ENCODE data around the gene ANKH.

ANKH gene

GRCh38 chr5:14781106-14781505 lies 90.5 kb downstream of the ANKH start:
- Histone ChIP-seq H3K27ac (ENCODE audit: low read length) (no peak overlapping the region), H3K79me2 (ENCODE audit: insufficient read depth, low read length) (peaks cover 15% of the 10 kb centered on the region), H2AFZ (ENCODE audit: low read depth, low read length) (no peak overlapping the region), H3K36me3 (ENCODE audit: insufficient read depth, low read length) (peaks cover 9% of the 10 kb centered on the region), H3K4me3 (ENCODE audit: low read depth in 1 of 2, low read length in 2 of 2) (no peak overlapping the region), H3K27me3 (ENCODE audit: insufficient read depth, low read length, poor library complexity) (no peaks in the 10 kb centered on the region), H4K20me1 (ENCODE audit: insufficient read depth, low read length) (peaks cover 15% of the 10 kb centered on the region; the same call in 1 of the 2 replicates), H3K9ac (ENCODE audit: low read depth, low read length) (no peak overlapping the region), H3K4me2 (ENCODE audit: insufficient read depth, low read length) (no peak overlapping the region), H3K9me3 (ENCODE audit: insufficient read depth, low read length, severe bottlenecking) (no peaks in the 10 kb centered on the region), H3K4me1 (ENCODE audit: insufficient read depth, low read length) (no peaks in the 10 kb centered on the region)
- DNase-seq (no peak), ATAC-seq (ENCODE audit: insufficient read depth, low read depth) (no peak)
- no peak for TF ChIP-seq EZH2 (IDR thresholded peaks at IDR 0.05; ENCODE audit: borderline replicate concordance, low read depth, low read length, severe bottlenecking)
- TF ChIP-seq, protein P1, sequence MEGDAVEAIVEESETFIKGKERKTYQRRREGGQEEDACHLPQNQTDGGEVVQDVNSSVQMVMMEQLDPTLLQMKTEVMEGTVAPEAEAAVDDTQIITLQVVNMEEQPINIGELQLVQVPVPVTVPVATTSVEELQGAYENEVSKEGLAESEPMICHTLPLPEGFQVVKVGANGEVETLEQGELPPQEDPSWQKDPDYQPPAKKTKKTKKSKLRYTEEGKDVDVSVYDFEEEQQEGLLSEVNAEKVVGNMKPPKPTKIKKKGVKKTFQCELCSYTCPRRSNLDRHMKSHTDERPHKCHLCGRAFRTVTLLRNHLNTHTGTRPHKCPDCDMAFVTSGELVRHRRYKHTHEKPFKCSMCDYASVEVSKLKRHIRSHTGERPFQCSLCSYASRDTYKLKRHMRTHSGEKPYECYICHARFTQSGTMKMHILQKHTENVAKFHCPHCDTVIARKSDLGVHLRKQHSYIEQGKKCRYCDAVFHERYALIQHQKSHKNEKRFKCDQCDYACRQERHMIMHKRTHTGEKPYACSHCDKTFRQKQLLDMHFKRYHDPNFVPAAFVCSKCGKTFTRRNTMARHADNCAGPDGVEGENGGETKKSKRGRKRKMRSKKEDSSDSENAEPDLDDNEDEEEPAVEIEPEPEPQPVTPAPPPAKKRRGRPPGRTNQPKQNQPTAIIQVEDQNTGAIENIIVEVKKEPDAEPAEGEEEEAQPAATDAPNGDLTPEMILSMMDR (IDR thresholded peaks at IDR 0.05; ENCODE audit: borderline replicate concordance, extremely low read depth, low read length, poor library complexity, severe bottlenecking): no peak

GRCh38 chr5:14779975-14780374 lies 91.6 kb downstream of the ANKH start:
- no peak overlapping the region for H3K4me2 ChIP-seq (ENCODE audit: insufficient read depth, low read length)
- peaks cover 7% of the 10 kb centered on the region for H3K36me3 ChIP-seq (ENCODE audit: insufficient read depth, low read length)
- no peaks in the 10 kb centered on the region for H3K4me1 ChIP-seq (ENCODE audit: insufficient read depth, low read length)
- no peak for DNase-seq
- H3K4me3 ChIP-seq (ENCODE audit: low read depth in 1 of 2, low read length in 2 of 2): no peak overlapping the region
- H3K79me2 ChIP-seq (ENCODE audit: insufficient read depth, low read length): peaks cover 20% of the 10 kb centered on the region
- no peak overlapping the region for H3K27ac ChIP-seq (ENCODE audit: low read length)
- H3K9ac ChIP-seq (ENCODE audit: low read depth, low read length): no peak overlapping the region
- TF ChIP-seq, protein P1 (IDR thresholded peaks at IDR 0.05; ENCODE audit: borderline replicate concordance, extremely low read depth, low read length, poor library complexity, severe bottlenecking): no peak
- no peak for TF ChIP-seq EZH2 (IDR thresholded peaks at IDR 0.05; ENCODE audit: borderline replicate concordance, low read depth, low read length, severe bottlenecking)
- H3K9me3 ChIP-seq (ENCODE audit: insufficient read depth, low read length, severe bottlenecking): no peaks in the 10 kb centered on the region
- H2AFZ ChIP-seq (ENCODE audit: low read depth, low read length): no peak overlapping the region
- H3K27me3 ChIP-seq (ENCODE audit: insufficient read depth, low read length, poor library complexity): no peaks in the 10 kb centered on the region
- no peak for ATAC-seq (ENCODE audit: insufficient read depth, low read depth)
- H4K20me1 ChIP-seq (ENCODE audit: insufficient read depth, low read length): peaks cover 15% of the 10 kb centered on the region; the same call in 1 of the 2 replicates

DNA sequence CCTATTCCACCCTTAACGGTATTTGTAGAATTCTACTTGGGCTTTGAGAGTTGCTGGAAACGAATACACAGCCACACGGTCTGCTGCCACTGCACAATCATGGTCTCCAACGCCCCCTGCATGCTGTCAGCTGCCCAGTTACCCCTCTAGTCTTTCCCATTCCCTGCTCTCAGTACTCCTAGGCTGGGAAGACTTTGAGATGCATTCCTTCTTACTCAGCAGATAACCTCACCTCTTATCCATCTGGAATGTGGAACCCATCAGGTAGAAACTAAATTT lies 92.8 kb downstream of the ANKH start:
- Histone ChIP-seq H3K27me3 (ENCODE audit: insufficient read depth, low read length, poor library complexity) (no peaks in the 10 kb centered on the region), H3K9ac (ENCODE audit: low read depth, low read length) (no peak overlapping the region), H3K4me2 (ENCODE audit: insufficient read depth, low read length) (no peak overlapping the region), H3K79me2 (ENCODE audit: insufficient read depth, low read length) (peaks cover 18% of the 10 kb centered on the region), H3K9me3 (ENCODE audit: insufficient read depth, low read length, severe bottlenecking) (no peaks in the 10 kb centered on the region), H3K27ac (ENCODE audit: low read length) (no peak overlapping the region), H3K4me3 (ENCODE audit: low read depth in 1 of 2, low read length in 2 of 2) (no peak overlapping the region), H4K20me1 (ENCODE audit: insufficient read depth, low read length) (peaks cover 15% of the 10 kb centered on the region; the same call in 1 of the 2 replicates), H3K36me3 (ENCODE audit: insufficient read depth, low read length) (peaks cover 4% of the 10 kb centered on the region), H2AFZ (ENCODE audit: low read depth, low read length) (no peak overlapping the region), H3K4me1 (ENCODE audit: insufficient read depth, low read length) (no peaks in the 10 kb centered on the region)
- no peak for TF ChIP-seq EZH2 (IDR thresholded peaks at IDR 0.05; ENCODE audit: borderline replicate concordance, low read depth, low read length, severe bottlenecking)
- TF ChIP-seq, protein P1 (IDR thresholded peaks at IDR 0.05; ENCODE audit: borderline replicate concordance, extremely low read depth, low read length, poor library complexity, severe bottlenecking): no peak
- no peak for DNase-seq
- no peak for ATAC-seq (ENCODE audit: insufficient read depth, low read depth)

Measured in DND-41 (cell line).